ENCODE measurements around the gene SPDYE1.

GRCh38 chr7:43954524-43955228 lies 43.0 kb upstream of the SPDYE1 start:
- peak; percentile 64 for TF ChIP-seq CTCF (IDR thresholded peaks at IDR 0.05; ENCODE audit: borderline replicate concordance, extremely low read depth, low read length, poor library complexity, severe bottlenecking)
- TF ChIP-seq EZH2 (IDR thresholded peaks at IDR 0.05; ENCODE audit: borderline replicate concordance, low read depth, low read length, severe bottlenecking): no peak
